Fibroblast of skin of scalp (primary cell): ENCODE results near the gene METTL25.
A peak's percentile ranks its signal among the peaks of the same experiment; 100 is the strongest.

Experiments used
- DNase-seq: peaks from one replicate; pipeline ENCODE4 v3.0.0-alpha.2; 2013

Gene METTL25

DNA sequence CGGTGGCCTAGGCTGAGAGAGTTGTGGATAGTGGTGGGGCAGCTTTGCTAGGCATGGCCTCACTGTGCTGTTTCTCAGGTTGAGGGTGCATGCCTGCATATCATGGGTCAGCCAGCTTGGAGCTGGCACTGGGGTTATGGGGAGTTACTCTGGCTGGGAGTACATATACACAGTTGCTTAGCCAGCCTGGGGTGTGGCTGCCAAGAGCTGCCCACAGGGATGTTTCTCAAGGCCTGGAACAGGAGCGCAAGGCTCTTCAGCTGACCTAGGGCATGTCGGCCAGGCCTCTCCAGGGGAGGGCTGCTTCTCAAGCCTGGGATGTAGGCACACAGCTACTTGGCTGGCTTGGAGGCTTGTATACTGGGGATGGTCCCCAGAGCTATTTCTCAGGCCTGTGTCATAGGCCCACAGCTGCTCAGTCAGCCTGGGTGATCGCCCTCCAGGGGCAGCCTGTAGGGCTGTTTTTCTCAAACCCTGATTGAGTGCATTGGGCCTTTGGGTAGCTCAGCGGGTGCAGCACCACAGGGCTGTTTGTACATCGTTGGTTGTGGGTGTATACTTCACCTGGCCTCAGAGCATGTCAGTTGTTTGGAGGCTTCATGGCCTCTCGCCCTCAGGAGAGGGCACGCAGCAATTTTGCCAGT lies 114.9 kb downstream of the METTL25 start:
- DNase-seq, result no peak

DNA sequence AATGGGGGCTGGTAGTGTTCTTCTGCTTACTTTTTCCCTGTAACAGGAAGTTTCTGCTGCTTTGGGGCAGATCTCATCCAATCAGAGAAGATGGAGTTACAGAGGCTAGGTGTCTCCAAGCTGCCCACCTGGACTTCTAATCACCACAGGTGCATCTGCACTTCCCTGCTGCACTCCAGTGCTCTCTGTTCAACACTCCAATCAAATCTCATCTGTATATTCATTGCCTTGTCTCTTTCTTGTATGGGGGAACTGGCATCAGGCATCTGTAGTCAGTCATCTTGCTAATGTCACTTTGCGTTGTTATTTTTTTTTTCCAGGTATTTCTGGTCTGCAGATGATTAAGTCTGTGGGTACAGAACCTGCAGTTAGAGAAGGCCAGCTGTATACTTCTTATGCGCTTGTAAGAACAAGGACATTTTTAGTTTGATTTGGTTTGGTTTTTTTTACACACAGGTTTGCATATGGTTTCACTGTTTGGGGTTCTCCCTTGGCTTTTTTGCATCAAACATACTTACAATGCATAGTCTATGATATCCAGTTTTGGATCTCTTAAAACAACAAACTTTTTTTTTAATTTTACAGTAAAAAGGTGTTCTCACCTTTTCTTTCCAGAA lies 116.0 kb downstream of the METTL25 start:
- DNase-seq, result no peak

DNA sequence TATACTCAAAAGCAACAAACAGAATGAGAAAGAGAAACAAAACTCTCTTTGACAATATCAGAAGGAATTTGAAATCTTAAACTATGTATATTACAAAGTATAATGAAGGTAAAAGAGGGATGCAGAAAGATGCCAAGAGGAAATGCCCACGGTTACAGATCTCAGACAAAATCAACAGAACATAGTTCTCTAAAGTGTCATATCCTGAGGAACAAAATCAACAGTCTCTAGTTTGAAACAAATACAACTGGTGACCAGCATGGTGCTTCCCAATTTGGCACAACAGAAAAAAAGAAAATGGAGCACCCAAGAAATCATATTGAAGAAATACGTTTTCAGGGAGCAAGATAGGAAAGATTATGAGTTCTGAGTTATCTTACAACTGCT lies 116.5 kb downstream of the METTL25 start:
- peak; percentile 18 for DNase-seq

DNA sequence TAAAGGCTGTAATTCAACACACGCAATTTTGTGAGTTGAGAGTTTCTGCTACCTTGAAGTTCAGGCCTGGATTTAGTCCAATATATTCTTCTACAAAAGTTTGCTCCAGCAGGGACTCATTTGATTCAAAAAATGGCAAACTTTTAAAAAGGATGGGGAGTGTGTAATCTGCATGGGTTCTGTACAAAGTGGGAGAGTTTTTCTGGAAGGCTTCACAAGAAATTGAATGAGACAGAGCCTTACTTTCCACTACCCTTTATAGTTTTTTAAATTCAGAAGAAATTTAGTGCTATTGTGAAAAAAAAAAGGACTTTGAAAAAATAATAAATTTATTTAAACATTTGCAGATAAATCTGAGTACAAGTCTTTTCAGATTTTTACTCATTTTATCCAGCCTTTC lies 116.9 kb downstream of the METTL25 start:
- no peak for DNase-seq

DNA sequence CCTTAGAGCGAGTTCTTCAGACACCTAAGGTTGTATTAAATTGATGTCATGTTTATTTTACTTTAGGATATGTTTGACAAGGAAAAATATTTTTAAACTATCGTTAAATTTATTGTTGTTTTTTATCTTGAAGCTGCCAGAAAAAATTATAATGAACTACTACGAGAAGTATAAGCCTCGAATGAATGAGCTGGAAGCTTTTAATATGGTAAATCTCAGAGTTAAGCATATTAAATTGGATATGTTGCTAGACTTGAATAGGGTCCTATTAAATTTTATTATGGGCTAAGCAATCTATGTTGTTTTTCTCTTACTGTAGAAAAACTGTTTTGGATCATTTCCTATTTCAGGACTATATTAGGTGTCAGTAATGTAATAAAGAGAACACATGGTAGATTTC lies 118.2 kb downstream of the METTL25 start:
- no peak for DNase-seq

DNA sequence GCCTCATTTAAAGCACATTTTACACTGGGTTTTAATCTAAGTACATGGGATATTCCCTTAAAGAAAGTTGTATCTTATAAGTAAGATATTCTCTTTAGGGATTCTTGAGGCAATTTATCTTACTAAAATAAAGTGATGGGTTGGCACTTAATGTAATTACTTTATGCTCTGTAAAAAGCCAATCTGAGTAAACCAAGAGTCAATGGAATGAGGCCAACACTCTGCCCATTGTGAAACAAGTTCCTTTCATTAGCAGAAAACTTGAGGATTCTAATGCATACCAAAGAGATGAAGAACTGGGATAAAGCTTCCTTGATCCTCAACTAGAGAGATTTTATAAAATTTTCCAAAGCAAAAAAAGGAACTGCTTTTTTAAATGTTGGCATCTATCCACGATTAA lies 121.2 kb downstream of the METTL25 start:
- peak; percentile 38 for DNase-seq

DNA sequence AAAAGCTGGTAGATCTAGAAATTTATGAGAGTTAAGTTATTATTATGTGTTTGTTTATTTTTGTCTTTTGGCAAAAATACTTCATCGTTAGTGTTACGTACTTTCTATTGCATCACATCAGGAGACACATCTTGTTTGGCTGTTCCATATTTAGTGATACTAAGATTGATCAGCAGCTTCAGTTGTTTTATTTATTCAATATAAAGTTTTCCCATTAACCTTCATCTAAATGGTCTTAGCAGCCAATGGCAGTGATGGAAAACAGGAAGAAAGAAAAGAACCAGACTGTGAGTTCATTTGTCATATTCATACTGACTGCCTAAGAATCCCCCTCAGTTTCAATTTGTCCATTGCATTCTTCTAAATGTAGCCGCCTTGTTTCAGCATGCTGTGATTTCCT lies 122.3 kb downstream of the METTL25 start:
- DNase-seq, result no peak

DNA sequence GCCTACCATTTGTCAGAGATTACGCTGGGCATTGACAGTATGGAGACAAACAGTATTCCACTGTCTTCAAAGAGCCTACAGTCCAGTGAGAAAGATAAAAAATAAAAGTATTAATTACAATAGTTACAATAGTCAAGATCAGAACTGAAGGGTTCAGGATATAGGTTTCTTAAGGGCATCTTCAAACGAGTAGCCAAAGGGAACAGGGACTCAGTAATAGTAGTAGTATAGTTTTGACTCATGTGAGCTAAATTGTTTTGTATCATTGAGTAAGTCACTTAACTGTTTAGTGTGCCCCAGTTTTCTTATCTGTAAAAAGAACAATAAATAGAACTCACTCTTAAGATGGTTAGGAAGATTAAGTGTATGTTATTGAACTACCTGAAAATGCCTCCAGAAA lies 123.6 kb downstream of the METTL25 start:
- no peak for DNase-seq

DNA sequence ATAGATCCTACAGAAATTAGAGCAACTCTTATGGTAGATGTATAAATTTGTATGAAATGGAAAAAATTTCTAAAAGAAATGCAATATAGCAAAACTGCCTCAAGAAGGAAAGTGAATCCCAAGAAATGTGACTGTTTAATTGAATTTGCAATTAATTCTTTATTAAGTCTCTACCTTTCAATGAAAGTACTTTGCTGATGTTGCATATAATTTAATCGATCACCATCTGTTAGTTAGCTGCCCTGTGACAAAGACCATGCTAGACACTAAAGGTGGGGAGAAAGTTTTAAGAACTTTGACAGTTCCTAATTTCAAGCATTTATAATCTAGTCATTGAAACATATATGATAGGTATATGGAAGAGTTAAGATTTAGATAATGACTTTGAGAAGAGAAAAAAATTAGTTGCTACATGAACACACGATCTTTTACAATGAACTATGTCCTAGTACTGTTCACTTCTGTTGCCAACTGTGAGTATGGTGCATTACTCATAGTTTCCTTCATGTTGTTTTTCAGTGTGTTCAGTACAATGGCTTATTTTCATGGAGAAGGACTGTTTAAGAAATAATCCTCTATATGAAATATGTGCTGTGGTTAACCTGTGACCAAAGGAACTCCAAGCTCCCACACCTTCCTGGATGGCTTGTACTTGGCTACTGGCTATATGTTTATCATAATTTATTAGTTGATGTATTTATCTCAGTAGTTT lies 128.4 kb downstream of the METTL25 start:
- DNase-seq, result no peak

DNA sequence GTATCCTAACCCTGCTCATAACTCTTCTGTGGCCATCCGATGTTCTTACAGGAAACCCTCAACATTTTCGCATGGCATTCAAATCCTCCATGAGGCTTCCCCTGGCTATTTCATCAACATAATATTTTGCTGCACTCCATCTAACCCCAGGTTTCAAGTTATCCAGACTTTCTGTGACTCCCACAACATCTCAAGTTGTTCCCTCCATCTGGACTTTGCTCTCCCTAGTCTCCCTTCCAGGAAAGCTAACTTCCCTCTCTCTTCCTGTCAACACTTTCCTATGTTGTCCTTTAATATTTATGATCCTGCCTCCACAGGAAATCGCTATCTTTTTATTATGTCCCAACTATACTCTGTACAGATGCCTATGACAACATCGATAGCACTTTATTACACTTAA lies 146.1 kb downstream of the METTL25 start:
- DNase-seq, result no peak

DNA sequence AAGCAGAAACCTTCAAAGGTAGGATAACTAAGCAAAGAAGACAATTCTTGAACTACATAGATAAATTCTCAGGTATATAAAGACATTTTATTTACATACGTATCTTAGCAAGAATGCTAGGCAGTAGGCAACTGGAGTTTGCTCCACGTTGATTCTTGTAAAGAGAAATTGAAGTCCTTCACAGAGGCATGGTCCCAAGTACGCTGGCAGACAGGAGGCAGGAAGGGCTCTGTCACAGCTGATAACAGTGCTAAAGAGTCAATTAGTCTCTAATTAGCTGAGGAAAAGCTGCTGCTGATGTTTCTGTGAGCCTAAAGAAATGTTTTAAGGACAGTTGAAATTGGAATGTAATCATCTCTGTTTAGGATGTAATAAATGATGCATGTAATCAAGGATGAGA lies 146.8 kb downstream of the METTL25 start:
- no peak for DNase-seq

DNA sequence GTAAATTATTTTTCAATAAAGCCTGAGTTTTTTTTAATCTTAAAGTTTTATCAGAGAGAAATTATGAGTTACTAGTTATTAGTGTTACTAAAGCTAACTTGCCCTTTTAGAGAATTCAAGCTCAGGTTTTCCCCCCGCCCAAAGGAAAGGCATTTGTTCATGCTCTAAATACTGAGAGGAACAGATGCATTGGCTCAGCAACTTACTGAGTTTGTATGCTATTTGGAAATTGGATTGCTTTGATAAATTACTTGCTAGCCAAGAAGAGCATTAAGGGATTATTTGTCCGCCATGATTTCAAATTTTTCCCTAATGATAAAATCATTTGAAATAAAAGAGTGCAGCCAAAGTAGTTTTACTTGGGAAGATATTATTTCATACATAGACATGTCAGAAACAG lies 149.4 kb downstream of the METTL25 start:
- no peak for DNase-seq

DNA sequence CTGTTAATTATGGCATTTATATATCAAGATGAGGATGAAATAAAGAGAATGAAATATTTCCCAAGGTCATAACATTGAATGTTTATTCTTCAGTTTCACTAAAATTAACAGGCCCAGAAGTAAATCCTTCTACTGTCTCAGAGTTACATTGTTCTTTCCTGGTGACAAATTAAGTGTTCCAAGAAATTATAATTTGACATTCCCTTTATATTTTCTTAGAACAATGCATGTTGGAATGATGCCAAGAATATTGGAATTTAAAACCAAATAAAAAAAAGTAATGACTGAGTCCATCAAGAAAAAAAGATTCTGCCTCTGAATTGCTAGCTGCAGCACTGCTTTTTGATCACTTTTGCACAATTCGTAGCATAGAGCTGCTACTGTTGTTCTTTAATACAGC lies 152.1 kb downstream of the METTL25 start:
- no peak for DNase-seq

DNA sequence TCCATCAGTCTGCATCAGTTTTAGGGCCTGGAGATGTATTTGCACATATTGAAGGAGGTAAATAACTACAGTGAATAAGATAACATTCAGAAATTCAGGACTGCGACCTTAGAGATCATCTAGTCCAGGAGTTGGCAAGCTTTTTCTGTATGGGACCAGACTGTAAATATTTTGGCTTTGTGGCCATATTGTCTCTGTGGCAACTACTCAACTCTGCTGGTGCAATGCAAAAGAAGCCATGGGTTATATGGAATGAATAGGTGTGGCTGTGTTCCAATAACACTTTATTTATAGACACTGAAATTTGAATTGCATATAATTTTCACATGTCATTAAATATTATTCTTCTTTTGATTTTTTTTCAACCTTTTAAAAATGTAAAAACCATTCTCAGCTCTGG lies 156.6 kb downstream of the METTL25 start:
- DNase-seq, result no peak

DNA sequence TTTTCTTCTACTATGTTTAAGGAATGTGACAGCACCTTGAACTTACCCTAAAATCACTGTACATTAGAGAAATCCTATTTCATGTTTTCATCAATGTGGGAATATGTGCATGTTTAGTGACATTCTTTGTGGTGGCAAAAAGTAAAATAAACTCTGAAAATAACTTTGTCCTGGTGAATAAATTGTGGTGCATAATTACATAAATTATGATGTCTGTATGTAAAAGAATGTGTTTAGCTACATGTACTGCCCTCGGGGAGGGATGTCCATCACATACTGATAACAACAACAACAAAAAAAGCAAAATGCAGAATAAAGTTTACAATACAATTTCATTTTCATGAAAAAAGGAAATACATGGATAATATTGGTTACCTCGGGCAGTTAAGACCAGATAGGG lies 157.3 kb downstream of the METTL25 start:
- DNase-seq, result no peak

DNA sequence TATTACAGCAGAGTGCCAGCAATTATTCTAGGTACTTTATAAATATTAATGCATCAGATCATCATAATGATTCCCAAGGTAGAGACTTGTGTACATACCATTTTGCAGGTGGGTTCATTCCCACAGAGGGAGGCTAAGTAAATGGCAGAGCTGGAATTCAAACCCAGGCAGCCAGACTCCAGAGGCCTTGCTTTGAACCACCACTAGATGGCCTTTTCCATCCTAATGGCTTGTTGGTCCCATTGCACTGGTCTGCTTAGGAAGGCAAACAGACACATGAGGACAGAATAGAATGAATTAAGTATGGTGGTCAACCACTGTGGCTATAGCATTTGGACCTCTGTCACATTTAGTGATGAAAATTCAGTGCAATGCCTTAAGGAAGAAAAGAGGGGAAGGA lies 158.7 kb downstream of the METTL25 start:
- peak; percentile 7 for DNase-seq

DNA sequence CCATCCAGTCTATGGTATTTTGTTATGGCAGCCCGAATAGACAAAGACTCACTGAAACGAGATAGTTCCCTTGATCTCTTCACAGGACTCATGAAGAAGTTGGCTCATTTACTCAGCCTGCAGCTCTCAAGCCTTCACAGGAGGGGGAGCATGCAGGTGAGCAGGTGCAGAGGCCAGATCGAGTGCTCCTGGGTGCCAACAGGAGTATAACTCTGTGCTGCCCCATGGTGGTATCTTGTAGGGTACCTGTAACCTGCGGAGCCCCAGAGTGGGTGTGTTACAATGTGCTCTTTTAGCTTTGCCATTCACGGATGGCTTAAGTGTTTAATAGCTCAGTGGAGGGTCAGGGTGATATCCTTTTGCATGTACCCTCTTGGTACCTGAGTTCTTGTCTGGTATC lies 159.5 kb downstream of the METTL25 start:
- DNase-seq, result no peak

DNA sequence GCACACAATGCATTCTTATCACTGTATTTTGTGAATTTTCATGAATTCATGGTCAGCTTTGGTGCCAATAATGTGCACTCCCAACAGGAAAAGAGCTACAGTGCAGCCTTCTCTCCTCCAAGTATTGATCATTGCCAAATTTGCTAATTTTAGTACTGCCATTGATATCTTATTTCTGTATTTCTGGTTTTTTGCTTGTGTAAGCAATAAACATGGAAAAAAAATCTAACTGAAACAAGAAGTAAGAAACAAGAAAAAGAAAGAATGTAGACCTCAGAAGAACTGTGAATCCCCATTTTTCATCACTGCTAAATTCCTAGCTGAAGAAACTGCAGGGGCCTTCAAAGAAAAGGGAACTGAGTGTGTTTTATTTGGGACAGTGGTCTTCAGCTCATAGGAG lies 161.2 kb downstream of the METTL25 start:
- no peak for DNase-seq

DNA sequence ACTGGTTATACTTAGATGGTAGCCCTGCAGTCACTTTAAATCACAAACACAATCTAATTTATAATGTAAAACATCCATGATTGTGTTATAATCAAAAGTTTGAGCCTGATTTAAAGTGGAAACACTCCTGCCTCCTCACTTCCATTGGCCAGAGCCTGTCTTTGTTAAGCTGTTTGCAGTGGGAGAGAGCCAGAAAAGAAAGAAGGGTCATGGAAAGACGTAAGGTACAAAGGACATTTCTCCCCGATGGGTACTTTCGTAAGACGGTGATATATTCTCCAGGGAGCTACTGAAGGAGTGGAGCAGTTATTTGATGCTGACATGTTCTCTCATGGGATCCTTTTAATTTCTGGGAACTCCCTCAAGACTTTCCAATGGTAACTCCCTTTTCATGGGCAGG lies 164.0 kb downstream of the METTL25 start:
- no peak for DNase-seq

DNA sequence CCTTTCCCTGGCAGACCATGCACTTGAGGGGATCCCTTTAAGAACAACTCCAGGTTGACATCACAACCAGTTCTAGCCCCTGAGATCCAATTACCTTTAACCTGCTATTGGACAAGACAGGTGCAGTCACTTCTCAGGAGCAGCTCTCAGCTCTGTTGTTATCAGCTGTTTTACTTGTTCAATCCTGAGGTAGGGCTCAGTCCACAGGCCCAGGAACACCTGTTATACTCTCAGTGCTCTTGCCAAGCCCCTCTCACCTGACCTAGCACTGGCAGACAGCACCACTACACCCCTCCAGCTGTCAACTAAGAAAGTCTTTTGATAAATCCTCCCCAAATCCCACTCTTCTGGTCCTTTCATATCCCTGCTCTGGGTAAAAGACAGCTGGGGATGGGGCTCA lies 164.4 kb downstream of the METTL25 start:
- no peak for DNase-seq

DNA sequence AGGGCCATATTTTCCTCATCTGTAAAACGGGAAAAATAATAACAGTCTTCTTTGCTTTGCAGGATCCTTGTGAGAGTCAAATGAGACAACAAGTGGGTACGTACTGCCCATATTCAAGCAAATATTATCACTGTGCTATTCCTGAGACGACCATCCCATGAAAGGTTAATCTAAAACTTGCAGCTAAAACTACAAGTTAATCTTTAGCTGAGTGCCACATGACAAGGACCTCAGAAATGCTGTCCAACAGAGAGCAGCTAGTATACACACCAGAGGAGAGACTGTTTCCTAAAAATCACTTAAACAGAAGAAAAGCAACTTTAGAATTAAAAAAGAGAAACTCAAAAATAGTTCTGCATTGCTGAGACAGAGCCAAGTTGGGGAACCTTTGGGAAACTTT lies 165.7 kb downstream of the METTL25 start:
- no peak for DNase-seq

DNA sequence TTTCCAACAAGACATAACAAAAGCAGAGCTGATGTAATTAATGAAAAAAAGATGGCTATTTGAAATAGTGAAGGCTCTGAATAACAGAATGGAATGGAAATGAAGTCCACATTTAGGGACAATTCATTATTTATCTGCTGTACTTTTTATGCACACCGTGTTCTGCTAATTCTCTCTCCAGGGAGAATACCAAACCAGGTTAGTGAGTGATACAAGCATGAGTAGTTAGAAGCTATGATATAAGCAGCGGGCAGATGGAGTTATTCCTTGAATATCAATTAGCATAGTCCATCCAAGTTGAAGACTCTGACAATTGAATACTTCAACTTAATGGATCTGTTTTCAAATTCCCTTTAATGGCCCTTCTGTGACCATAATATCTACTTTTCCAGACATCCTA lies 166.3 kb downstream of the METTL25 start:
- no peak for DNase-seq

DNA sequence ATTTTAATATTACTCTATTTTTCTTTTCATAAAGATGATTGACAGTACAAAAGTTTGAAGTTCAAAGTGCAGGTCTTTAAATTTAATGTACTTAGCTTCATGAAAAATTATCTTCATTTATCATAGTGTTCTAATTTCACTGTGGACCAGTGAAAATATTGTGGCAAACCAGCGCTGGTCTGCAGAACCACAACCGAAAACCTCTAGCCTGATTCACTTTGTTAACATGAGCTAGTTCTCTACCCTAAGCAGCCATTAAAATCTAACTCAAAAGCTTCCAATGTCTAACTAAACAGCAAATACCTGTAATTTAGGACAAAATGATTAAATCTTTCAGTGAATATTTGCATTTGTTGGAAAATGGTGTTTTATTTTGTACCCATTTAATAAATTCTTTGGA lies 167.3 kb downstream of the METTL25 start:
- no peak for DNase-seq

DNA sequence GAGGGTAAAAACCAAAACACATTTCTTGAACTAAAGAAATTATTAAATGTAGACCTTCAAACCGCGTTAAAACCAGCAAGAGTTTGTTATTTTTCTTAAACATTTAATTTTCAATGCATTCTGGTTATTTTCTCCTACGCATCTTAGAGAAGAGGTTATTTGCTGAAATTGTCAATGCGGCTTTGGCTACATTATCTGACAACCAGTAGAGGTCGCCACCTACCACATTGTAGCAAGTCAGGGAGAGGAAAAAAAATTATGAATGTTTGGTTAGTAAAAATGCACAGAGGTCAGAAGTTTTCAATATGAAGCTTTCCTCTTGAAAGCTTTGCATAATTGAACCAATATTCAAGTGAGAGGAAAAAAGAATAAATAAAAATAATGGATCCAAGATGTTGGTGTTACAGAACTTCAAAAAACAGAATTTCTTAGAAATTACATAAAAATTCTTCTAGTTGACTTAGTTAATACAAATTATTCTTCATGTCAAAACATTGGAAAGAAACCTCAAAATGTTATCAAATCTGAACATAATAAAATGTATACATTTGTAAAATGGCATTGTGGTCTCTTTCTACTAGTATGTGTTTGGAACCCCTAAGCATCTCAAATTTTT lies 168.9 kb downstream of the METTL25 start:
- peak; percentile 67 for DNase-seq
